Right lobe of liver (tissue), 6 donors: ENCODE data around the gene METRNL. TPM values are rescaled to one million over a fixed set of nuclear protein-coding genes. Genes with fewer than 3 reads are reported as not detected.
"Not testable (repeated sequence)": the region's sequence is repeated elsewhere in the genome, so short reads cannot be mapped to it uniquely, and the experiment has no call there.

ENCODE experiments used
- ATAC-seq, 4 donors: fragments of 200-7000 bp; cut with Tn5 transposase; one replicate each; pipeline ENCODE4 v1.9.1; 2020; ENCODE audit warnings: mild to moderate bottlenecking in 4 of 4, moderate library complexity in 4 of 4
- DNase-seq, 3 donors: peaks; one replicate each; pipeline ENCODE4 v3.0.0-alpha.2; 2020
- H3K27ac ChIP-seq, 3 donors: fragments of 200-600 bp; one replicate each; pipeline ENCODE4 v1.8.0; 2022
- H3K27me3 ChIP-seq, 2 donors: fragments of 200-600 bp; one replicate each; pipeline ENCODE4 v1.8.0; 2022
- H3K36me3 ChIP-seq, 4 donors: fragments of 200-600 bp; sonication (generic) in 1 of 4; one replicate each; pipeline versions ENCODE4 v1.5.1 to v1.8.0; 2017 to 2022; ENCODE audit warnings: control low read depth in 1 of 4
- H3K4me1 ChIP-seq, 4 donors: fragments of 200-600 bp; sonication (generic) in 1 of 4; one replicate each; pipeline versions ENCODE4 v1.5.1 to v1.8.0; 2017 to 2022; ENCODE audit warnings: control low read depth in 1 of 4
- H3K4me3 ChIP-seq, 3 donors: fragments of 200-600 bp; one replicate each; pipeline ENCODE4 v1.8.0; 2022
- H3K9me3 ChIP-seq, 4 donors: fragments of 200-600 bp; sonication (generic) in 1 of 4; one replicate each; pipeline versions ENCODE4 v1.5.1 to v1.8.0; 2017 to 2022; ENCODE audit warnings: control low read depth in 1 of 4
- CTCF ChIP-seq, 4 donors: fragments of 200-600 bp in 3 of 4; fragments of 450-650 bp in 1 of 4; IDR thresholded peaks; one replicate each; pipeline versions ENCODE4 v1.5.1 to v1.8.0; 2016 to 2022; ENCODE audit warnings: antibody characterized with exemption in 4 of 4, mild to moderate bottlenecking in 2 of 4
- POLR2A ChIP-seq: fragments of 450-650 bp; IDR thresholded peaks from one replicate; pipeline ENCODE4 v1.6.1; 2017; ENCODE audit warnings: antibody characterized with exemption, mild to moderate bottlenecking
- WGBS: methylation state at CpG from one replicate; pipeline ENCODE4 v1.1.6; 2018; ENCODE audit warnings: low coverage, low lambda C conversion rate; ENCODE audit not compliant: insufficient coverage; ENCODE audit errors: missing lambda C conversion rate; 5-methylcytosine and 5-hydroxymethylcytosine counted together
- intact Hi-C, 2 donors: fragments of 100-400 bp; cut with DNase I; formaldehyde crosslinking; loops; one replicate each; pipeline versions ENCODE4 v1.11.2 to v1.14.1; 2022
- total RNA-seq, 6 experiments: library from RNA; depleted of rRNA in 2 of 6; stranded (reverse); fragments of >200 nt in 2 of 6; fragmentation: NEBNext Ultra II Directional in 3 of 6; extraction: Animal tissue kit (Norgen Biotek cat#: 25700) in 3 of 6; gene quantifications; one replicate each; pipeline versions ENCODE4 v1.1.0 to v1.2.4, GENCODE V29; 2016 to 2023
- donor health status: DM: no; HTN: yes; CAD: no.
- donor health status: DM: no; HTN: no; CAD: no.
- donor health status: DM: no; HTN: no; CAD: no.
- donor health status: DM: no; HTN: yes; CAD: no.
- donor health status: DM: no; HTN: yes; CAD: no.

METRNL gene
- total RNA-seq, 6 experiments from 2014 or later = 2.3 to 18.6 (median 5.9) TPM

DNA sequence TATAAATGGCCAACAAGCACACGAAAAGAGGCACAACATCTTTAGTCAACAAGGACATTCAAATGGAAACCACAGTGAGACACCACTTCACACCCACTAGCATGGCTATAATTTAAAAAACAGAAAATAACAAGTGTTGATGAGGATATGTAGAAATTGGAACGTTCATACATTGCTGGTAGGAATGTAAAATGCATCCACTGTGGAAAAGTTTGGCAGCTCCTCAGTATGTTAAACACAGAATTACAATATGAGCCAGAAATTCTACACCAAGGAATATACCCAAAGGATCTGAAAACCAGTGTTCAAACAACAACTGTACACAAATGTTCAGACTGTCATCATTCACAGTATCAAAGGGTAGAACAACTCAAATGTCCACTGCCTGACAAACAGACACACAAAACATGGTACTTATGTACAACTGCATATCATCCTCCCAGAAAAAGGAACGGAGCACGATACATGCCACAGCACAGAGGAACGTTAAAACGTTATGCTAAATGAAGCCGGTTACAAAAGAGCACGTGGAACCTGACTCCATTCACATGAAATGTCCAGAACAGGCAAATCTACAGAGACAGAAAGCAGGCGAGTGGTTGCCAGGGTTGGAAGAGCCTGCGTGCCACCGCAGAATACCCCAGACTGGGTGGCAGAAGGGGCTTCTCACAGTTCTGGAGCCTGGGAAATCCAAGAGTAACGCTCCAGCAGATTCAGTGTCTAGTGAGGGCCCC is 32.8 kb upstream of the METRNL start:
- Histone ChIP-seq H3K4me3 (no peak overlapping the region), H3K36me3 (no peaks in the 10 kb centered on the region), H3K9me3 (no peaks in the 10 kb centered on the region), H3K27ac (no peak overlapping the region), H3K27me3 (no peaks in the 10 kb centered on the region), H3K4me1 (no peaks in the 10 kb centered on the region)
- no peak for ATAC-seq
- intact Hi-C loops = no loop called here
- 90% methylated on average over 6 of the region's 12 CpGs for WGBS
- TF ChIP-seq POLR2A (no peak), CTCF (IDR thresholded peaks at IDR 0.05) (no peak)
- DNase-seq = no peak

DNA sequence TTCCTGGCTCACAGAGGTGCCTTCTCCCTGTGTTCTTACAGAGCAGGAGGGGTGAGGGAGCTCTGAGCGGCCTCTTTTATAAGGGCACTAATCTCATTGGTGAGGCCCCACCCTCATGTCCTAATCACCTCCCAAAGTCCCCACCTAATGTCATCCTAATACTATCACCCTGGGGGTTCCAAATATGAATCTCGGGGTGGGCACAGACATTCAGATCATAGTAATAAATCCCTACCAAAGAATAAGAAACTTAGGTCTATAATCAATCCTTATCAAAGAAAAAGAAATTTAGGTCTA is 32.3 kb upstream of the METRNL start:
- intact Hi-C loops = no loop called here
- H3K27me3 ChIP-seq = no peaks in the 10 kb centered on the region
- H3K4me1 ChIP-seq = peaks cover 0 to 2% (median 0%) of the 10 kb centered on the region in 4 donors
- no peak for ATAC-seq
- DNase-seq = no peak
- TF ChIP-seq POLR2A = no peak
- no peak for TF ChIP-seq CTCF (IDR thresholded peaks at IDR 0.05)
- 50% methylated on average over 2 of the region's 2 CpGs for WGBS
- no peak overlapping the region for H3K27ac ChIP-seq
- no peaks in the 10 kb centered on the region for H3K9me3 ChIP-seq
- no peak overlapping the region for H3K4me3 ChIP-seq
- no peaks in the 10 kb centered on the region for H3K36me3 ChIP-seq

DNA sequence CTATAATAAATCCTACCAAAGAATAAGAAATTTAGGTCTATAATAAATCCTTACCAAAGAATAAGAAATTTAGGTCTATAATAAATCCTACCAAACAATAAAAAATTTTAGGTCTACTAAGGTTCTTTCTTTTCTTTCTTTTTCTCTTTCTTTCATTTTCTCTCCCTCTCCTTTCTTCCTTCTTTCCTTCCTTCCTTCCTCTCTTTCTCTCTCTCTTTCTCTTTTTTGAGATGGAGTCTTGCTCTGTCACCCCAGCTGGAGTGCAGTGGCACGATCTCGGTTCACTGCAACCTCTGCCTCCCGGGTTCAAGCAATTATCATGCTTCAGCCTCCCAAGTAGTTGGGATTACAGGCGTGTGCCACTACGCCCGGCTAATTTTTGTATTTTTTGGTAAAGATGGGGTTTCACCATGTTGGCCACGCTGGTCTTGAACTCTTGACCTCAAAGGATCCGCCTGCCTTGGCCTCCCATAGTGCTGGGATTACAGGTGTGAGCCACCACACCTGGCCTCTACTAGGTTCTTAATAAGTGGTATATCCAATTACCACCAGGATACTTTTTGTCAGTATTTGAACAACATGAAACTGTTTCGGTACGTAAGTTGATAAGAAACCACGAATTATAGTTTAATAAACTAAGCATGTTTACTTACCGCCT is 31.5 kb upstream of the METRNL start:
- H3K4me3 ChIP-seq, intact Hi-C loops, DNase-seq, H3K4me1 ChIP-seq, H3K27me3 ChIP-seq, H3K9me3 ChIP-seq, H3K36me3 ChIP-seq, ATAC-seq: not testable (repeated sequence)
- 65% methylated on average over 12 of the region's 12 CpGs for WGBS
- peak overlapping the region in 2 of 3 donors; percentile 19 to 49 for H3K27ac ChIP-seq

GRCh38 chr17:83050651-83051395 is 28.6 kb upstream of the METRNL start:
- H3K9me3 ChIP-seq = no peaks in the 10 kb centered on the region
- WGBS = 30% methylated on average over 16 of the region's 55 CpGs
- intact Hi-C loops = no loop called here
- H3K4me1 ChIP-seq = peaks cover 0 to 4% (median 0%) of the 10 kb centered on the region in 4 donors
- ATAC-seq (no peak), DNase-seq (peak in 1 of 3 donors; percentile 62)
- TF ChIP-seq POLR2A = no peak
- no peak for TF ChIP-seq CTCF (IDR thresholded peaks at IDR 0.05)
- peak overlapping the region; percentile 70 to 80 (median 76) for H3K4me3 ChIP-seq
- H3K36me3 ChIP-seq = no peaks in the 10 kb centered on the region
- peak overlapping the region; percentile 72 to 80 (median 78) for H3K27ac ChIP-seq
- H3K27me3 ChIP-seq = no peaks in the 10 kb centered on the region
